Peyer's patch (tissue), 4 donors: ENCODE data around the gene GLT8D2. TPM values are rescaled to one million over a fixed set of nuclear protein-coding genes. Genes with fewer than 3 reads are reported as not detected.
A peak's percentile ranks its signal among the peaks of the same experiment; 100 is the strongest.

ENCODE experiments used
- DNase-seq, 3 donors: peaks; one replicate each; pipeline ENCODE4 v3.0.0-alpha.2; 2017 to 2019
- H3K27ac ChIP-seq, 4 donors: fragments of 200-600 bp; sonication (generic); one replicate each; pipeline ENCODE4 v1.5.1; 2016 to 2019
- H3K27me3 ChIP-seq, 2 donors: fragments of 200-600 bp; sonication (generic); one replicate each; pipeline ENCODE4 v1.5.1; 2019
- H3K36me3 ChIP-seq, 3 donors: fragments of 200-600 bp; sonication (generic); one replicate each; pipeline ENCODE4 v1.5.1; 2016 to 2019
- H3K4me1 ChIP-seq, 4 donors: fragments of 200-600 bp; sonication (generic); one replicate each; pipeline ENCODE4 v1.5.1; 2016 to 2019
- H3K4me3 ChIP-seq, 4 donors: fragments of 200-600 bp; sonication (generic); 1 replicate in 3 of 4; 2 replicates in 1 of 4; pipeline ENCODE4 v1.5.1; 2016 to 2019; ENCODE audit warnings: mild to moderate bottlenecking in 1 of 4
- H3K9me3 ChIP-seq, 4 donors: fragments of 200-600 bp; sonication (generic); one replicate each; pipeline ENCODE4 v1.5.1; 2016 to 2019; ENCODE audit warnings: mild to moderate bottlenecking in 1 of 4
- POLR2A ChIP-seq, 2 donors: fragments of 450-650 bp; IDR thresholded peaks; one replicate each; pipeline ENCODE4 v1.5.1; 2017; ENCODE audit warnings: antibody characterized with exemption in 2 of 2, mild to moderate bottlenecking in 2 of 2, moderate library complexity in 2 of 2
- total RNA-seq, 4 donors: library from RNA; depleted of rRNA; stranded (reverse); fragments of >200 nt; gene quantifications; one replicate each; pipeline ENCODE4 v1.1.0, GENCODE V29; 2016
- TF ChIP-seq, protein P1 (sequence below), 6 experiments: fragments of 450-650 bp in 4 of 6; fragments of 200-600 bp in 2 of 6; sonication (generic) in 1 of 6; IDR thresholded peaks; one replicate each; pipeline ENCODE4 v1.5.1; 2017 to 2019; ENCODE audit warnings: antibody characterized with exemption in 6 of 6, mild to moderate bottlenecking in 3 of 6, moderate library complexity in 1 of 6

The GLT8D2 gene, protein sequence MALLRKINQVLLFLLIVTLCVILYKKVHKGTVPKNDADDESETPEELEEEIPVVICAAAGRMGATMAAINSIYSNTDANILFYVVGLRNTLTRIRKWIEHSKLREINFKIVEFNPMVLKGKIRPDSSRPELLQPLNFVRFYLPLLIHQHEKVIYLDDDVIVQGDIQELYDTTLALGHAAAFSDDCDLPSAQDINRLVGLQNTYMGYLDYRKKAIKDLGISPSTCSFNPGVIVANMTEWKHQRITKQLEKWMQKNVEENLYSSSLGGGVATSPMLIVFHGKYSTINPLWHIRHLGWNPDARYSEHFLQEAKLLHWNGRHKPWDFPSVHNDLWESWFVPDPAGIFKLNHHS
- total RNA-seq: 10 to 100 TPM in 1 of 4 donors, 1 to 10 TPM in 3; 3.1 to 24.8 (median 5.4) TPM

DNA sequence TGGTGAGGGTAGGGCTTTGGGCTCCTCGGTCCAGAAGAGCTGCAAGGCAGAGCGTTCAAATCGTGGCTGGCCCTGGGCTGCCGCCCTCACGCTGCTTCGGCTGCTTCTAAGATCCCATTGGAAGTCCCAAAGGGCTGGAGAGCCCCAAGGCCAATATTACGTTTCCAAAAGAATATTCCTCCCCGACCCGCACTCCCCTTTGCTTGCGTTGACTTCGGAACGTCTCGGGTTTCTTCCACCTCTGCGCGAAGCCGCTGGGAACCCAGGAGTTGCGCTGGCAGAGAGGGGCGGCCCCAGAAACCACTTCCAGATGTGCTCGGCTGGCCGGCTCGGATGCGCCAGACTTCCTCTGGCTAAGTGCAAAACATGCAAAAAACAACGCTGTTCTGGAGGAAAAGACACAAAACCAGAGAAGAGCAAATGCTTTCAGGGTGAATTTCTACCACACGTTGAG is at the start of gene GLT8D2:
GLT8D2 (minus strand) TSS at position 285 of the 454 bp plus-strand sequence. CDS start 30,539 bp downstream, outside the sequence.
- peak within 1 kb of the TSS in 3 of 4 donors; percentile 29 to 56 (median 54) for H3K27ac ChIP-seq
- no peaks in the 10 kb centered on the region for H3K27me3 ChIP-seq
- H3K4me1 ChIP-seq: no peaks in the 10 kb centered on the region
- TF ChIP-seq, protein P1, sequence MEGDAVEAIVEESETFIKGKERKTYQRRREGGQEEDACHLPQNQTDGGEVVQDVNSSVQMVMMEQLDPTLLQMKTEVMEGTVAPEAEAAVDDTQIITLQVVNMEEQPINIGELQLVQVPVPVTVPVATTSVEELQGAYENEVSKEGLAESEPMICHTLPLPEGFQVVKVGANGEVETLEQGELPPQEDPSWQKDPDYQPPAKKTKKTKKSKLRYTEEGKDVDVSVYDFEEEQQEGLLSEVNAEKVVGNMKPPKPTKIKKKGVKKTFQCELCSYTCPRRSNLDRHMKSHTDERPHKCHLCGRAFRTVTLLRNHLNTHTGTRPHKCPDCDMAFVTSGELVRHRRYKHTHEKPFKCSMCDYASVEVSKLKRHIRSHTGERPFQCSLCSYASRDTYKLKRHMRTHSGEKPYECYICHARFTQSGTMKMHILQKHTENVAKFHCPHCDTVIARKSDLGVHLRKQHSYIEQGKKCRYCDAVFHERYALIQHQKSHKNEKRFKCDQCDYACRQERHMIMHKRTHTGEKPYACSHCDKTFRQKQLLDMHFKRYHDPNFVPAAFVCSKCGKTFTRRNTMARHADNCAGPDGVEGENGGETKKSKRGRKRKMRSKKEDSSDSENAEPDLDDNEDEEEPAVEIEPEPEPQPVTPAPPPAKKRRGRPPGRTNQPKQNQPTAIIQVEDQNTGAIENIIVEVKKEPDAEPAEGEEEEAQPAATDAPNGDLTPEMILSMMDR (IDR thresholded peaks at IDR 0.05): no peak
- no peak for TF ChIP-seq POLR2A (IDR thresholded peaks at IDR 0.05)
- H3K4me3 ChIP-seq: peak within 1 kb of the TSS; percentile 10 to 46 (median 28)
- no peaks in the 10 kb centered on the region for H3K9me3 ChIP-seq
- DNase-seq: peak in 2 of 3 donors; percentile 50 to 56
- no peaks in the 10 kb centered on the region for H3K36me3 ChIP-seq

DNA sequence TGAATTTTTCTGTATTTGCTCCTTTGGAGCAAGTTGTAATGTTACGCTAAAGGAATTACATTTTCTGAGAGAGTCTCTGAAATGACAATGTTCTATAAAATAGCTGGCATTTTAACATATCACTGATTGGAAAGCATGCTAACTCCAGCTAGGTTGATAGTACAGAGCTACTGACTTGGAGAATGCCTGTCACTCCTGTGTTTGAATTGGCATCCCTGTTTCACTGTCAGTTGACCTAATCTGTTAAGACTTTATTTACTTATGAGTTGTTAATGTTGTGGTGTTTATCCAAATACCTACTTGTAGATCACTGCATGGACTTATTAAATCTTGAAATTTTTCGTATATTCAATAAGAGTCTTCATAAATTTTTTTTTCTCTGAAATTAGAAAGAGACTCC is 48.0 kb upstream of the GLT8D2 start:
- DNase-seq: no peak
- Histone ChIP-seq H3K9me3 (no peaks in the 10 kb centered on the region), H3K36me3 (peaks cover 0 to 87% (median 0%) of the 10 kb centered on the region in 3 donors), H3K27ac (no peak overlapping the region), H3K4me3 (no peak overlapping the region), H3K27me3 (no peaks in the 10 kb centered on the region), H3K4me1 (no peaks in the 10 kb centered on the region)
- TF ChIP-seq POLR2A (IDR thresholded peaks at IDR 0.05): no peak
- TF ChIP-seq, protein P1 (IDR thresholded peaks at IDR 0.05): no peak

DNA sequence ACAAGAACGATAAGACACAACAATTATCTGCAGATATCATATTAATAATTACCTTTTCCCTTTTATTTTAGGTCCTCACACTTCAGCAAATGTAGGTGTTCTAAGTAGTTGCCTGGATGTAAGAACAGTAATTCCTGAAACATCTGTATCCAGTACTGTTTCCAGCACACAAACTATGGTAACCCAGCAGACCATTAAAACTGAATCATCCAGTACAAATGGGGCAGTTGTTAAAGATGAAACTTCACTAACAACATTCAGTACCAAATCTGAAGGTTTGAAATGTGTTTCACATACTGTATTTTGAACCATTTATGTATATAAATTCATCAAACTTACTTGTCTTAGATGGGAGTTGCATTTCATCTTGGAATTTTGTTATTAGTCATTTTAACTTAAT is 45.3 kb upstream of the GLT8D2 start:
- TF ChIP-seq POLR2A (IDR thresholded peaks at IDR 0.05): no peak
- TF ChIP-seq, protein P1 (IDR thresholded peaks at IDR 0.05): no peak
- Histone ChIP-seq H3K4me3 (no peak overlapping the region), H3K36me3 (peaks cover 0 to 89% (median 0%) of the 10 kb centered on the region in 3 donors), H3K4me1 (no peaks in the 10 kb centered on the region), H3K9me3 (no peaks in the 10 kb centered on the region), H3K27me3 (no peaks in the 10 kb centered on the region), H3K27ac (no peak overlapping the region)
- DNase-seq: no peak

DNA sequence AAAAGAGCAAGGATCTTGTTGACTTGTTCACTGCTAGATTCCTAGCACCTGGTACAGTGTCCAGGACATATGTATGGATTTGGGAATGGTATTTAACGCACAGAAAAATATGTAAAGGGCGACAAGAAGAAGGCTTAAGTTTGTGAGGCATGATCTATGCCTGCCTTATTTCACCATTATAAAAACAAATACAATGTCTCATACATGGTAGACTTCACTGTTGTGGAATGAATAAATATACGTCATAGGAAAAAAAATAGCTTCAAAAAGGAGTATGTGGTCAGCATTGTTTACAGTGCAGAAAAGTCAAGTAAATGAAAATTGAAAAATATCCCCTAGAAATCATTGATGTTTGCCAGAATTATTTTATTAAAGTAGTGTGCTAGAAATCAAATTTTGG is 44.3 kb upstream of the GLT8D2 start:
- H3K36me3 ChIP-seq: peaks cover 0 to 89% (median 0%) of the 10 kb centered on the region in 3 donors
- H3K4me1 ChIP-seq: no peaks in the 10 kb centered on the region
- TF ChIP-seq, protein P1 (IDR thresholded peaks at IDR 0.05): no peak
- TF ChIP-seq POLR2A (IDR thresholded peaks at IDR 0.05): no peak
- H3K4me3 ChIP-seq: no peak overlapping the region
- no peak overlapping the region for H3K27ac ChIP-seq
- no peak for DNase-seq
- no peaks in the 10 kb centered on the region for H3K27me3 ChIP-seq
- H3K9me3 ChIP-seq: no peaks in the 10 kb centered on the region

DNA sequence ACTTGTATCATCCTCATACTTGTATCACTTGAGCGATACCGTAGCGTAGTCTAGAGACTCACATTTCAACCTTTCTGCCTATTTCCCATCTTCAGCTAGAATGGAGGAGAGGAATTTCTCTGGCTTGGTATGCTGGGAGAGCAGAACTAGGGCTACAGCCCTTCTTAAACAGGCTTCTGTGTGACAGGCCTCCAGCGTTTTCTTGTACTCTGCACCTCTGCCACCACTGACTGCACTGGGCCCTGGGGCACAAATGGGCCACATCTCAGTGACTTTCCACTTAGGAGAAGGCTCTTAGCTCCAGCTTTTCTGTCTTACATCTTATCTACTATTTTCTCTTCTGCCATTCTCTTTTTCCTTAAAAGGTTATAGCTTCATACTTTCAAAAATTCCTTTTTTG is 41.1 kb upstream of the GLT8D2 start:
- Histone ChIP-seq H3K27ac (no peak overlapping the region), H3K9me3 (no peaks in the 10 kb centered on the region), H3K4me3 (no peak overlapping the region), H3K4me1 (no peaks in the 10 kb centered on the region), H3K27me3 (no peaks in the 10 kb centered on the region), H3K36me3 (peaks cover 0 to 86% (median 0%) of the 10 kb centered on the region in 3 donors)
- DNase-seq: no peak
- TF ChIP-seq, protein P1 (IDR thresholded peaks at IDR 0.05): no peak
- TF ChIP-seq POLR2A (IDR thresholded peaks at IDR 0.05): no peak
